Neuronal stem cell (in vitro differentiated cells): ENCODE data around the gene BTBD1.

Source experiments
- DNase-seq: peaks from one replicate; pipeline ENCODE4 v3.0.0-alpha.2; 2013; ENCODE audit warnings: low spot score
- H2AFZ ChIP-seq: one replicate; pipeline ENCODE4 v1.6.1; 2013; ENCODE audit warnings: mild to moderate bottlenecking, low read length, inconsistent platforms
- H2AK5ac ChIP-seq: 2 replicates; pipeline ENCODE4 v1.6.1; 2013; ENCODE audit warnings: low read depth, mild to moderate bottlenecking, inconsistent platforms, low read length, moderate library complexity, mixed read lengths
- H2BK120ac ChIP-seq: 2 replicates; pipeline ENCODE4 v1.6.1; 2013; ENCODE audit warnings: low read depth, mild to moderate bottlenecking, inconsistent platforms, low read length, moderate library complexity, mixed read lengths
- H2BK12ac ChIP-seq: one replicate; pipeline ENCODE4 v1.6.1; 2013; ENCODE audit warnings: low read length, inconsistent platforms
- H2BK15ac ChIP-seq: 2 replicates; pipeline ENCODE4 v1.6.1; 2013; ENCODE audit warnings: mild to moderate bottlenecking, low read length, inconsistent platforms, mixed read lengths
- H2BK5ac ChIP-seq: one replicate; pipeline ENCODE4 v1.6.1; 2013; ENCODE audit warnings: inconsistent platforms, mild to moderate bottlenecking, low read length, moderate library complexity
- H3K14ac ChIP-seq: one replicate; pipeline ENCODE4 v1.6.1; 2013; ENCODE audit warnings: low read length, inconsistent platforms
- H3K18ac ChIP-seq: 2 replicates; pipeline ENCODE4 v1.6.1; 2013; ENCODE audit warnings: low read length, inconsistent platforms
- H3K23ac ChIP-seq: 2 replicates; pipeline ENCODE4 v1.6.1; 2013; ENCODE audit warnings: low read depth, mild to moderate bottlenecking, mixed read lengths, low read length, inconsistent platforms; ENCODE audit not compliant: poor library complexity
- H3K27ac ChIP-seq: replicated peaks from 3 replicates; pipeline ENCODE4 v1.5.1; 2013; ENCODE audit warnings: low read length, inconsistent platforms
- H3K27me3 ChIP-seq, 3 experiments: 2 replicates each; pipeline ENCODE4 v1.6.1; 2013; ENCODE audit warnings: low read length in 3 of 3, mild to moderate bottlenecking in 2 of 3, inconsistent platforms in 1 of 3, low read depth in 1 of 3, mixed read lengths in 1 of 3, moderate library complexity in 1 of 3; ENCODE audit not compliant: control insufficient read depth in 3 of 3, insufficient read depth in 3 of 3
- H3K36me3 ChIP-seq, 2 donors: replicated peaks in 1 of 2; 2 replicates each; pipeline ENCODE4 v1.6.1; 2013; ENCODE audit warnings: low read length in 2 of 2; ENCODE audit not compliant: control insufficient read depth in 2 of 2, insufficient read depth in 2 of 2
- H3K4ac ChIP-seq: 2 replicates; pipeline ENCODE4 v1.6.1; 2013; ENCODE audit warnings: inconsistent platforms, mild to moderate bottlenecking, low read length, moderate library complexity
- H3K4me1 ChIP-seq, 2 donors: 1 replicate in 1 of 2; 2 replicates in 1 of 2; pipeline ENCODE4 v1.6.1; 2013; ENCODE audit warnings: low read length in 2 of 2, low read depth in 1 of 2; ENCODE audit not compliant: control insufficient read depth in 2 of 2, insufficient read depth in 1 of 2
- H3K4me2 ChIP-seq: one replicate; pipeline ENCODE4 v1.6.1; 2013; ENCODE audit warnings: mild to moderate bottlenecking, low read length, inconsistent platforms; ENCODE audit not compliant: insufficient read depth, poor library complexity, severe bottlenecking
- H3K4me3 ChIP-seq, 2 donors: 2 replicates each; pipeline ENCODE4 v1.5.1; 2013; ENCODE audit warnings: low read length in 2 of 2, mild to moderate bottlenecking in 2 of 2, inconsistent platforms in 1 of 2, moderate library complexity in 1 of 2
- H3K79me1 ChIP-seq: one replicate; pipeline ENCODE4 v1.6.1; 2013; ENCODE audit warnings: low read depth, mild to moderate bottlenecking, inconsistent platforms, low read length, moderate library complexity
- H3K9ac ChIP-seq: one replicate; pipeline ENCODE4 v1.6.1; 2013; ENCODE audit warnings: mild to moderate bottlenecking, low read depth, low read length, inconsistent platforms; ENCODE audit not compliant: poor library complexity
- H3K9me3 ChIP-seq, 2 donors: replicated peaks in 1 of 2; 2 replicates each; pipeline versions ENCODE3 to v1.6.1; 2013; ENCODE audit warnings: low read length in 2 of 2, mild to moderate bottlenecking in 2 of 2, inconsistent platforms in 1 of 2, low read depth in 1 of 2, mixed read lengths in 1 of 2, moderate library complexity in 1 of 2; ENCODE audit not compliant: control insufficient read depth in 2 of 2, insufficient read depth in 1 of 2
- H4K8ac ChIP-seq: one replicate; pipeline ENCODE4 v1.6.1; 2013; ENCODE audit warnings: low read depth, mild to moderate bottlenecking, inconsistent platforms, low read length, moderate library complexity
- H4K91ac ChIP-seq: one replicate; pipeline ENCODE4 v1.6.1; 2013; ENCODE audit warnings: low read length, low read depth, mild to moderate bottlenecking, inconsistent platforms; ENCODE audit not compliant: poor library complexity
- WGBS, 2 donors: extraction: QIAGEN DNeasy Blood & Tissue Kit; methylation state at CpG; one replicate each; pipeline ENCODE4 v1.1.7; 2013; ENCODE audit warnings: missing lambda C conversion rate in 2 of 2, mixed read lengths in 1 of 2; ENCODE audit not compliant: insufficient read length in 2 of 2, insufficient replicate concordance in 1 of 2; ENCODE audit errors: extremely low coverage in 2 of 2; 5-methylcytosine and 5-hydroxymethylcytosine counted together

BTBD1 gene

GRCh38 chr15:83082730-83083386 is 15.8 kb upstream of the BTBD1 start:
- no CpG with 5 or more reads among the region's 5 CpGs for whole genome bisulfite sequencing, 2 donors
- Histone ChIP-seq H2BK15ac (no peak overlapping the region), H2BK120ac (no peak overlapping the region), H3K4me3 (no peak overlapping the region), H3K27me3 (peaks cover 0 to 11% (median 0%) of the 10 kb centered on the region in 3 experiments), H2AK5ac (peak overlapping the region; percentile 63), H3K14ac (no peak overlapping the region), H3K23ac (no peak overlapping the region), H4K8ac (no peak overlapping the region), H2BK5ac (peak overlapping the region; percentile 82), H4K91ac (no peak overlapping the region), H3K4ac (no peak overlapping the region), H3K18ac (no peak overlapping the region), H3K4me2 (no peak overlapping the region), H2BK12ac (no peak overlapping the region), H3K36me3 (no peaks in the 10 kb centered on the region), H3K4me1 (no peaks in the 10 kb centered on the region), H2AFZ (no peak overlapping the region), H3K9ac (no peak overlapping the region), H3K79me1 (no peaks in the 10 kb centered on the region), H3K9me3 (no peaks in the 10 kb centered on the region), H3K27ac (no peak overlapping the region)
- no peak for DNase-seq

- H3K9ac ChIP-seq: no peak overlapping the region
- no peaks in the 10 kb centered on the region for H3K36me3 ChIP-seq
- no peak overlapping the region for H3K23ac ChIP-seq
- no peak overlapping the region for H4K8ac ChIP-seq
- no peak overlapping the region for H3K4ac ChIP-seq
- no peak overlapping the region for H3K4me3 ChIP-seq
- H4K91ac ChIP-seq: no peak overlapping the region
- no peak overlapping the region for H3K18ac ChIP-seq
- no peak overlapping the region for H2AK5ac ChIP-seq
- no peak overlapping the region for H2BK12ac ChIP-seq
- no peak overlapping the region for H2BK120ac ChIP-seq
- peaks cover 0 to 19% (median 0%) of the 10 kb centered on the region in 3 experiments for H3K27me3 ChIP-seq
- no peak overlapping the region for H2BK5ac ChIP-seq
- no peak for DNase-seq
- WGBS, 2 donors: no CpG with 5 or more reads among the region's 5 CpGs
- no peak overlapping the region for H3K14ac ChIP-seq
- no peak overlapping the region for H2AFZ ChIP-seq
- H2BK15ac ChIP-seq: no peak overlapping the region
- no peaks in the 10 kb centered on the region for H3K79me1 ChIP-seq
- no peaks in the 10 kb centered on the region for H3K4me1 ChIP-seq
- H3K4me2 ChIP-seq: no peak overlapping the region
- no peaks in the 10 kb centered on the region for H3K9me3 ChIP-seq
- no peak overlapping the region for H3K27ac ChIP-seq
Observed at GRCh38 chr15:83081256-83082014, 14.4 kb upstream of the BTBD1 start.

GRCh38 chr15:83078712-83079111 is 11.7 kb upstream of the BTBD1 start:
- WGBS, 2 donors: no CpG with 5 or more reads among the region's 7 CpGs
- Histone ChIP-seq H2AK5ac (no peak overlapping the region), H2BK5ac (no peak overlapping the region), H3K4me2 (no peak overlapping the region), H3K9me3 (peaks cover 2 to 4% of the 10 kb centered on the region in 2 donors), H4K8ac (peak overlapping the region; percentile 65), H3K23ac (peak overlapping the region; percentile 85), H2BK12ac (peak overlapping the region; percentile 22), H3K79me1 (no peaks in the 10 kb centered on the region), H3K27ac (no peak overlapping the region), H3K36me3 (no peaks in the 10 kb centered on the region), H2BK120ac (no peak overlapping the region), H3K27me3 (peaks cover 0 to 19% (median 0%) of the 10 kb centered on the region in 3 experiments), H3K9ac (no peak overlapping the region), H3K14ac (peak overlapping the region; percentile 82), H3K4me3 (no peak overlapping the region), H4K91ac (no peak overlapping the region), H3K4me1 (no peaks in the 10 kb centered on the region), H3K4ac (no peak overlapping the region), H2BK15ac (no peak overlapping the region), H2AFZ (no peak overlapping the region), H3K18ac (peak overlapping the region; percentile 28)
- DNase-seq: no peak

- H3K4me2 ChIP-seq: no peak overlapping the region
- H4K91ac ChIP-seq: no peak overlapping the region
- H3K4me3 ChIP-seq: no peak overlapping the region
Observed at GRCh38 chr15:83077491-83078230, 10.6 kb upstream of the BTBD1 start.

More at GRCh38 chr15:83077491-83078230, 10.6 kb upstream of the BTBD1 start:
- no peak overlapping the region for H4K8ac ChIP-seq
- H3K23ac ChIP-seq: no peak overlapping the region
- WGBS, 2 donors: no CpG with 5 or more reads among the region's 5 CpGs
- no peak overlapping the region for H3K4ac ChIP-seq
- H3K14ac ChIP-seq: no peak overlapping the region
- no peak overlapping the region for H3K27ac ChIP-seq
- no peak overlapping the region for H2BK5ac ChIP-seq
- no peaks in the 10 kb centered on the region for H3K36me3 ChIP-seq
- H2AK5ac ChIP-seq: no peak overlapping the region
- H2BK15ac ChIP-seq: no peak overlapping the region
- no peak overlapping the region for H2BK12ac ChIP-seq
- no peak overlapping the region for H2AFZ ChIP-seq
- H3K9me3 ChIP-seq: peaks cover 4% of the 10 kb centered on the region in 2 donors
- H2BK120ac ChIP-seq: no peak overlapping the region
- H3K4me1 ChIP-seq: no peaks in the 10 kb centered on the region
- H3K79me1 ChIP-seq: no peaks in the 10 kb centered on the region
- peaks cover 0 to 19% (median 0%) of the 10 kb centered on the region in 3 experiments for H3K27me3 ChIP-seq
- H3K9ac ChIP-seq: no peak overlapping the region
- no peak for DNase-seq
- no peak overlapping the region for H3K18ac ChIP-seq
